ENCODE measurements around the gene PPT2. TPM values are rescaled to one million over a fixed set of nuclear protein-coding genes. Genes with fewer than 3 reads are reported as not detected.

PPT2 gene
- total and polyA plus RNA-seq, 2 of the 13 experiments (the other 11 are each of a cell fraction or from before 2014, with no cell fraction given): 39.2 to 61.8 TPM

GRCh38 chr6:32168350-32168749 lies 14.4 kb downstream of the PPT2 start (continued):
- TF ChIP-seq ZBTB40 (IDR thresholded peaks at IDR 0.05) (no peak), ZBTB40 (CRISPR knock-in tag; IDR thresholded peaks at IDR 0.05) (no peak), MAFF (IDR thresholded peaks at IDR 0.05; ENCODE audit: low read depth, low read length) (no peak), ZNF747 (CRISPR knock-in tag; IDR thresholded peaks at IDR 0.05; ENCODE audit: borderline replicate concordance) (no peak), POLR2AphosphoS5 (IDR thresholded peaks at IDR 0.05; ENCODE audit: low read depth, low read length) (peak; percentile 40), ZNF788 (CRISPR knock-in tag; IDR thresholded peaks at IDR 0.05; ENCODE audit: borderline replicate concordance) (peak; percentile 41; the same call in 1 of the 2 replicates), ELK4 (CRISPR knock-in tag; IDR thresholded peaks at IDR 0.05; ENCODE audit: borderline replicate concordance) (no peak), ZNF138 (CRISPR knock-in tag; IDR thresholded peaks at IDR 0.05; ENCODE audit: low read depth) (no peak)
